A673 (cell line): ENCODE results near the gene VCP. TPM values are rescaled to one million over a fixed set of nuclear protein-coding genes. Genes with fewer than 3 reads are reported as not detected.

Experiments used
- BruUV-seq: library from RNA; stranded (reverse); fragments of 400-500 nt; replicated peaks from 2 replicates; lab custom pipeline; 2021; lab: Mats Ljungman, UMichigan
- CTCF ChIA-PET: fragments of 300-600 bp; sonication (Branson Sonifier 250); formaldehyde crosslinking; loops from one replicate; lab custom pipeline; 2022; ENCODE audit warnings: antibody characterized with exemption; lab: Charles Lee
- POLR2A ChIA-PET: fragments of 300-600 bp; sonication (Branson Sonifier 250); formaldehyde crosslinking; loops from one replicate; lab custom pipeline; 2022; ENCODE audit warnings: antibody characterized with exemption; ENCODE audit not compliant: low non-redundant PET; lab: Charles Lee
- DNase-seq: peaks from one replicate; pipeline ENCODE4 v3.0.0-alpha.2; 2015; ENCODE audit warnings: low spot score
- H3K27ac ChIP-seq: fragments of 200-600 bp; sonication (generic); 2 replicates; pipeline ENCODE4 v1.5.1; 2016; ENCODE audit warnings: mixed run types, low read depth, mild to moderate bottlenecking, mixed read lengths, antibody characterized with exemption, low read length; ENCODE audit not compliant: poor library complexity, severe bottlenecking
- H3K27me3 ChIP-seq: fragments of 200-600 bp; sonication (generic); replicated peaks from 2 replicates; pipeline ENCODE4 v1.6.1; 2017; ENCODE audit warnings: mixed run types, low read depth, mild to moderate bottlenecking, mixed read lengths, antibody characterized with exemption, low read length; ENCODE audit not compliant: insufficient read depth, poor library complexity
- H3K36me3 ChIP-seq: fragments of 200-600 bp; sonication (generic); 2 replicates; pipeline ENCODE4 v1.6.1; 2016; ENCODE audit warnings: mixed run types, mild to moderate bottlenecking, mixed read lengths, antibody characterized with exemption, low read length; ENCODE audit not compliant: insufficient read depth, poor library complexity, severe bottlenecking
- H3K4me1 ChIP-seq: fragments of 200-600 bp; sonication (generic); 2 replicates; pipeline ENCODE4 v1.6.1; 2017; ENCODE audit warnings: mixed run types, mild to moderate bottlenecking, mixed read lengths, antibody characterized with exemption, low read length; ENCODE audit not compliant: insufficient read depth, poor library complexity, severe bottlenecking
- H3K4me3 ChIP-seq: fragments of 200-600 bp; sonication (generic); 2 replicates; pipeline ENCODE4 v1.5.1; 2016; ENCODE audit warnings: low read depth, mixed run types, mild to moderate bottlenecking, mixed read lengths, low read length; ENCODE audit not compliant: poor library complexity, severe bottlenecking
- H3K9me3 ChIP-seq: fragments of 200-600 bp; sonication (generic); 2 replicates; pipeline ENCODE4 v1.6.1; 2016; ENCODE audit warnings: mixed run types, low read depth, mild to moderate bottlenecking, mixed read lengths, antibody characterized with exemption, low read length; ENCODE audit not compliant: poor library complexity, severe bottlenecking
- CTCF ChIP-seq: fragments of 300-800, 200-600 bp; sonication (generic); conservative IDR thresholded peaks from 2 replicates; pipeline ENCODE4 v1.5.1; 2017; ENCODE audit warnings: low read depth, mild to moderate bottlenecking, antibody characterized with exemption, low read length, moderate library complexity, mixed read lengths
- EZH2 ChIP-seq: fragments of 200-600 bp; sonication (generic); IDR thresholded peaks from 2 replicates; pipeline ENCODE4 v1.6.1; 2017; ENCODE audit warnings: borderline replicate concordance, low read depth, mild to moderate bottlenecking, mixed read lengths, antibody characterized with exemption, low read length; ENCODE audit not compliant: poor library complexity, severe bottlenecking
- intact Hi-C: fragments of 100-400 bp; cut with micrococcal nuclease; formaldehyde crosslinking; loops from one replicate; pipeline ENCODE4 v1.10.0; 2022; ENCODE audit not compliant: unreplicated experiment
- total RNA-seq: library from RNA; stranded (reverse); gene quantifications from 2 replicates; pipeline ENCODE4 v1.2.3, GENCODE V29; 2021

VCP gene
- total RNA-seq, 1 experiment from 2014 or later: 643 TPM

GRCh38 chr9:35042891-35043545 lies 29.4 kb downstream of the VCP start:
- no TSS peak for BruUV-seq
- Histone ChIP-seq H3K27ac (no peak overlapping the region), H3K36me3 (no peaks in the 10 kb centered on the region), H3K4me1 (no peaks in the 10 kb centered on the region), H3K27me3 (no peaks in the 10 kb centered on the region), H3K9me3 (no peaks in the 10 kb centered on the region), H3K4me3 (no peak overlapping the region)
- ChIA-PET POLR2A (no interaction called here), CTCF (interaction anchor here (0.9 kb wide), 1 partner anchor 8 kb away, joined by 3 read pairs; no protein-coding TSS in a partner anchor)
- TF ChIP-seq CTCF (no peak), EZH2 (no peak)
- no peak for DNase-seq
- intact Hi-C loops: no loop called here

GRCh38 chr9:35042081-35042604 lies 30.3 kb downstream of the VCP start:
- POLR2A ChIA-PET: no interaction called here

More at GRCh38 chr9:35042081-35042604, 30.3 kb downstream of the VCP start:
- Histone ChIP-seq H3K27me3 (no peaks in the 10 kb centered on the region), H3K27ac (no peak overlapping the region), H3K4me1 (no peaks in the 10 kb centered on the region), H3K9me3 (no peaks in the 10 kb centered on the region), H3K4me3 (no peak overlapping the region), H3K36me3 (no peaks in the 10 kb centered on the region)
- intact Hi-C loops: no loop called here
- BruUV-seq: no TSS peak
- CTCF ChIA-PET: interaction anchor here (0.9 kb wide), 1 partner anchor 9 kb away, joined by 3 read pairs; no protein-coding TSS in a partner anchor
- TF ChIP-seq EZH2 (no peak), CTCF (no peak)
- no peak for DNase-seq
